GM18870 (cell line): ENCODE measurements around the gene CSPG4.
"Not testable (repeated sequence)": the region's sequence is repeated elsewhere in the genome, so short reads cannot be mapped to it uniquely, and the experiment has no call there.

Source experiments
- ATAC-seq: cut with Tn5 transposase; IDR thresholded peaks from one replicate; pipeline ENCODE4 v1.9.1; 2021; ENCODE audit warnings: moderate library complexity; ENCODE audit not compliant: unreplicated experiment

CSPG4 gene

GRCh38 chr15:75725719-75726607 is 13.3 kb upstream of the CSPG4 start:
- no peak for ATAC-seq

GRCh38 chr15:75725006-75725718 is 12.5 kb upstream of the CSPG4 start:
- no peak for ATAC-seq

- ATAC-seq: no peak
Observed at GRCh38 chr15:75723847-75724660, 11.4 kb upstream of the CSPG4 start.

GRCh38 chr15:75723171-75723846 is 10.7 kb upstream of the CSPG4 start:
- no peak for ATAC-seq

- ATAC-seq: no peak
Observed at GRCh38 chr15:75721923-75722870, 9.5 kb upstream of the CSPG4 start.

- ATAC-seq: no peak
Observed at GRCh38 chr15:75721480-75721922, 8.9 kb upstream of the CSPG4 start.

- ATAC-seq: no peak
Observed at GRCh38 chr15:75720787-75721479, 8.3 kb upstream of the CSPG4 start.

GRCh38 chr15:75720297-75720696 is 7.6 kb upstream of the CSPG4 start:
- no peak for ATAC-seq

GRCh38 chr15:75718328-75718727 is 5.7 kb upstream of the CSPG4 start:
- ATAC-seq: no peak

- ATAC-seq: not testable (repeated sequence)
Observed at GRCh38 chr15:75717001-75717400, 4.4 kb upstream of the CSPG4 start.

GRCh38 chr15:75716249-75716950 is 3.8 kb upstream of the CSPG4 start:
- not testable (repeated sequence) for ATAC-seq

- ATAC-seq: not testable (repeated sequence)
Observed at GRCh38 chr15:75715312-75715832, 2.7 kb upstream of the CSPG4 start.

- ATAC-seq: no peak
Observed at GRCh38 chr15:75714195-75714594, 1.5 kb upstream of the CSPG4 start.

- ATAC-seq: no peak
Observed at GRCh38 chr15:75713338-75713895, 769 bp upstream of the CSPG4 start.

- not testable (repeated sequence) for ATAC-seq
Observed at GRCh38 chr15:75711495-75711894, 1.2 kb downstream of the CSPG4 start.

- ATAC-seq: not testable (repeated sequence)
Observed at GRCh38 chr15:75710874-75711273, 1.8 kb downstream of the CSPG4 start.

- not testable (repeated sequence) for ATAC-seq
Observed at GRCh38 chr15:75709458-75709857, 3.2 kb downstream of the CSPG4 start.

- no peak for ATAC-seq
Observed at GRCh38 chr15:75706682-75706954, 6.0 kb downstream of the CSPG4 start.
